HG03280 (cell line): ENCODE data around the gene EIF4H.
A peak's percentile ranks its signal among the peaks of the same experiment; 100 is the strongest.
"Not testable (repeated sequence)": the region's sequence is repeated elsewhere in the genome, so short reads cannot be mapped to it uniquely, and the experiment has no call there.

Experiments
- ATAC-seq: cut with Tn5 transposase; IDR thresholded peaks from one replicate; pipeline ENCODE4 v1.9.1; 2021; ENCODE audit warnings: mild to moderate bottlenecking, moderate library complexity; ENCODE audit not compliant: unreplicated experiment

Gene EIF4H

GRCh38 chr7:74174606-74175082, 488 bp downstream of the EIF4H start:
- peak; percentile 31 for ATAC-seq

GRCh38 chr7:74175340-74175739, 1.2 kb downstream of the EIF4H start:
- no peak for ATAC-seq

- no peak for ATAC-seq
Observed at GRCh38 chr7:74176555-74176954, 2.4 kb downstream of the EIF4H start.

GRCh38 chr7:74178632-74179031, 4.5 kb downstream of the EIF4H start:
- no peak for ATAC-seq

- no peak for ATAC-seq
Observed at GRCh38 chr7:74179935-74180604, 5.9 kb downstream of the EIF4H start.

- no peak for ATAC-seq
Observed at GRCh38 chr7:74180866-74181265, 6.7 kb downstream of the EIF4H start.

- ATAC-seq, result no peak
Observed at GRCh38 chr7:74181821-74182220, 7.7 kb downstream of the EIF4H start.

GRCh38 chr7:74182453-74183090, 8.4 kb downstream of the EIF4H start:
- no peak for ATAC-seq

GRCh38 chr7:74183142-74183541, 9.0 kb downstream of the EIF4H start:
- no peak for ATAC-seq

- ATAC-seq, result no peak
Observed at GRCh38 chr7:74183653-74184450, 9.7 kb downstream of the EIF4H start.

- ATAC-seq, result no peak
Observed at GRCh38 chr7:74185016-74185415, 10.9 kb downstream of the EIF4H start.

- ATAC-seq, result no peak
Observed at GRCh38 chr7:74185636-74186035, 11.5 kb downstream of the EIF4H start.

GRCh38 chr7:74187915-74188675, 13.9 kb downstream of the EIF4H start:
- ATAC-seq, result no peak

GRCh38 chr7:74190259-74190658, 16.1 kb downstream of the EIF4H start:
- ATAC-seq, result no peak

GRCh38 chr7:74191231-74191630, 17.1 kb downstream of the EIF4H start:
- no peak for ATAC-seq

GRCh38 chr7:74193054-74193453, 18.9 kb downstream of the EIF4H start:
- ATAC-seq, result no peak

- ATAC-seq, result no peak
Observed at GRCh38 chr7:74193913-74194312, 19.8 kb downstream of the EIF4H start.

GRCh38 chr7:74194686-74195085, 20.5 kb downstream of the EIF4H start:
- ATAC-seq, result no peak

- not testable (repeated sequence) for ATAC-seq
Observed at GRCh38 chr7:74195139-74195860, 21.1 kb downstream of the EIF4H start.

- not testable (repeated sequence) for ATAC-seq
Observed at GRCh38 chr7:74195968-74196654, 22.0 kb downstream of the EIF4H start.
